GM12878 (cell line): ENCODE measurements around the gene TFAP2B. TPM values are rescaled to one million over a fixed set of nuclear protein-coding genes. Genes with fewer than 3 reads are reported as not detected.
A peak's percentile ranks its signal among the peaks of the same experiment; 100 is the strongest.

Experiments
- BACH1 ChIP-seq: fragments of 450-650 bp; IDR thresholded peaks from 2 replicates; pipeline ENCODE4 v1.6.1; 2017; ENCODE audit warnings: mild to moderate bottlenecking, borderline replicate concordance
- BHLHE40 ChIP-seq, 2 experiments: fragments of 450-650 bp in 1 of 2; IDR thresholded peaks; 2 replicates each; pipeline ENCODE4 v1.6.1; 2011 to 2017; ENCODE audit warnings: low read depth in 2 of 2, borderline replicate concordance in 1 of 2, improper control_type of control experiment in 1 of 2, low read length in 1 of 2, mild to moderate bottlenecking in 1 of 2
- GATAD2B ChIP-seq: fragments of 450-650 bp; conservative IDR thresholded peaks from 2 replicates; pipeline ENCODE4 v1.6.1; 2017; ENCODE audit warnings: low read depth, mild to moderate bottlenecking, moderate library complexity
- KAT2A ChIP-seq: conservative IDR thresholded peaks from 2 replicates; pipeline ENCODE4 v1.6.1; 2011; ENCODE audit warnings: low read depth, low read length; ENCODE audit not compliant: control insufficient read depth
- MXI1 ChIP-seq: fragments of 150-350 bp; IDR thresholded peaks from 2 replicates; pipeline ENCODE4 v1.6.1; 2011; ENCODE audit warnings: low read depth, mild to moderate bottlenecking, inconsistent platforms, low read length, improper control_type of control experiment
- NFXL1 ChIP-seq: fragments of 450-650 bp; IDR thresholded peaks from 2 replicates; pipeline ENCODE4 v1.6.1; 2017; ENCODE audit warnings: antibody characterized with exemption, mild to moderate bottlenecking, borderline replicate concordance
- NRF1 ChIP-seq: conservative IDR thresholded peaks from 2 replicates; pipeline ENCODE4 v1.6.1; 2011; ENCODE audit warnings: mild to moderate bottlenecking, low read depth, low read length, improper control_type of control experiment
- PRDM15 ChIP-seq: fragments of 450-650 bp; formaldehyde crosslinking; IDR thresholded peaks from 2 replicates; pipeline ENCODE4 v1.4.0; 2020; ENCODE audit warnings: mild to moderate bottlenecking, moderate library complexity
- RAD21 ChIP-seq: IDR thresholded peaks from 2 replicates; pipeline ENCODE4 v1.6.1; 2011; ENCODE audit warnings: mild to moderate bottlenecking, low read depth, low read length, moderate library complexity; ENCODE audit not compliant: insufficient read depth
- RELB ChIP-seq: fragments of 450-650 bp; IDR thresholded peaks from 2 replicates; pipeline ENCODE4 v1.6.1; 2017; ENCODE audit warnings: low read depth, mild to moderate bottlenecking, moderate library complexity
- RFX5 ChIP-seq: IDR thresholded peaks from 2 replicates; pipeline ENCODE4 v1.6.1; 2011; ENCODE audit warnings: low read depth, low read length, improper control_type of control experiment
- SRF ChIP-seq, 2 experiments: IDR thresholded peaks; 2 replicates each; pipeline ENCODE4 v1.6.1; 2011; ENCODE audit warnings: low read depth in 2 of 2, low read length in 2 of 2, mild to moderate bottlenecking in 1 of 2, moderate library complexity in 1 of 2
- USF1 ChIP-seq: IDR thresholded peaks from 2 replicates; pipeline ENCODE4 v1.6.1; 2011; ENCODE audit warnings: borderline replicate concordance, low read depth, mild to moderate bottlenecking, moderate library complexity, mixed read lengths, low read length; ENCODE audit not compliant: insufficient read depth; ENCODE audit errors: extremely low read length
- YY1 ChIP-seq: IDR thresholded peaks from 2 replicates; pipeline ENCODE4 v1.6.1; 2011; ENCODE audit warnings: low read depth, mild to moderate bottlenecking, low read length
- ZBTB4 ChIP-seq: fragments of 450-650 bp; formaldehyde crosslinking; IDR thresholded peaks from 2 replicates; pipeline ENCODE4 v1.4.0; 2022; ENCODE audit warnings: mild to moderate bottlenecking, moderate library complexity
- polyA plus RNA-seq, 11 experiments: library from polyadenylated mRNA; depleted of rRNA in 4 of 11; unstranded in 6 of 11; stranded (reverse) in 5 of 11; fragments of >200 nt; fragmentation: Nextera tagmentation in 4 of 11; fragmentation: Illumina TruSeq in 1 of 11; extraction: Ambion mirVana in 4 of 11; extraction: Trizol in 1 of 11; gene quantifications; 1 replicate in 1 of 11; 2 replicates in 10 of 11; pipeline versions ENCODE4 v1.2.1 to v1.2.3, GENCODE V29; 2011 to 2016; ENCODE audit warnings: inconsistent platforms in 2 of 11, missing spikeins in 2 of 11, low read depth in 1 of 11
- total RNA-seq, 4 experiments: library from RNA; depleted of rRNA in 3 of 4; stranded (reverse); fragments of >200 nt in 3 of 4; fragmentation: Illumina TruSeq in 1 of 4; extraction: Trizol in 1 of 4; gene quantifications; 2 replicates each; pipeline versions ENCODE4 v1.2.1 to v1.2.3, GENCODE V29; 2013 to 2021

TFAP2B gene
- total and polyA plus RNA-seq, 10 of the 15 experiments (the other 5 are each of a cell fraction or from before 2014, with no cell fraction given): 0.03 to 0.15 (median 0.07) TPM; not detected in 5

- TF ChIP-seq NFXL1 (no peak), KAT2A (no peak), MXI1 (no peak), NRF1 (no peak), RELB (no peak), GATAD2B (no peak), PRDM15 (CRISPR knock-in tag) (no peak), BACH1 (no peak), ZBTB4 (no peak), SRF (IDR thresholded peaks at IDR 0.05; ENCODE audit: low read depth in 2 of 2, low read length in 2 of 2) (no peak), YY1 (0 out of 2 replicates have a peak, but pooled peaks have one; percentile 40), RAD21 (peak; percentile 92), USF1 (no peak), BHLHE40 (IDR thresholded peaks at IDR 0.05; ENCODE audit: borderline replicate concordance in 1 of 2, low read depth in 2 of 2, low read length in 1 of 2) (no peak), RFX5 (no peak)
Measured at GRCh38 chr6:50816115-50816675, 2.5 kb upstream of the TFAP2B start (continued).
